Psoas muscle (tissue), 8 donors: Measurements from ENCODE around the gene RILP. TPM values are rescaled to one million over a fixed set of nuclear protein-coding genes. Genes with fewer than 3 reads are reported as not detected.

ENCODE experiments used
- ATAC-seq, 4 donors: fragments of 200-7000 bp; cut with Tn5 transposase; one replicate each; pipeline ENCODE4 v1.9.1; 2020; ENCODE audit warnings: moderate library complexity in 3 of 4, mild to moderate bottlenecking in 2 of 4
- DNase-seq, 2 donors: peaks; one replicate each; pipeline ENCODE4 v3.0.0-alpha.2; 2020
- H3K27ac ChIP-seq: fragments of 200-600 bp; one replicate; pipeline ENCODE4 v1.8.0; 2022
- H3K27me3 ChIP-seq, 3 donors: fragments of 200-600 bp in 1 of 3; one replicate each; pipeline versions ENCODE4 v1.6.1 to v1.8.0; 2013 to 2022; ENCODE audit warnings: low read length in 2 of 3, mild to moderate bottlenecking in 2 of 3, moderate library complexity in 1 of 3; ENCODE audit not compliant: insufficient read depth in 3 of 3
- H3K36me3 ChIP-seq, 2 donors: fragments of 200-600 bp in 1 of 2; one replicate each; pipeline versions ENCODE4 v1.6.1 to v1.8.0; 2013 to 2022; ENCODE audit warnings: low read depth in 1 of 2, mild to moderate bottlenecking in 1 of 2, moderate library complexity in 1 of 2; ENCODE audit not compliant: insufficient read depth in 1 of 2
- H3K4me1 ChIP-seq: fragments of 200-600 bp; one replicate; pipeline ENCODE4 v1.8.0; 2022
- H3K4me3 ChIP-seq: fragments of 200-600 bp; one replicate; pipeline ENCODE4 v1.8.0; 2022; ENCODE audit warnings: mild to moderate bottlenecking
- H3K9me3 ChIP-seq: fragments of 200-600 bp; one replicate; pipeline ENCODE4 v1.8.0; 2022
- whole genome bisulfite sequencing, 3 donors: extraction: QIAGEN DNeasy Blood & Tissue Kit; methylation state at CpG; one replicate each; pipeline versions ENCODE4 v1.1.6 to v1.1.7; 2013; 5-methylcytosine and 5-hydroxymethylcytosine counted together
- intact Hi-C, 2 donors: fragments of 100-400 bp; cut with DNase I; formaldehyde crosslinking; loops; one replicate each; pipeline versions ENCODE4 v1.11.0 to v1.14.2; 2022
- polyA plus RNA-seq, 3 donors: library from polyadenylated mRNA; stranded (reverse); fragments of 200-250 nt; gene quantifications; one replicate each; pipeline ENCODE4 v1.2.3, GENCODE V29; 2013
- total RNA-seq, 4 donors: library from RNA; stranded (reverse); fragmentation: NEBNext Ultra II Directional in 2 of 4; extraction: Animal tissue kit (Norgen Biotek cat#: 25700) in 2 of 4; gene quantifications; one replicate each; pipeline versions ENCODE4 v1.2.1 to v1.2.4, GENCODE V29; 2021 to 2023
- TF ChIP-seq, protein P1 (sequence below): fragments of 200-600 bp; IDR thresholded peaks from one replicate; pipeline ENCODE4 v1.8.0; 2022; ENCODE audit warnings: antibody characterized with exemption
- donor health status: healthy with polysubstance abuse.
- donor health status: DM: no; HTN: no; CAD: no; lungs with moderate emphysema.
- donor health status: Bipolar disorder and iron deficiency.
- donor health status: healthy.
- donor health status: DM: yes; HTN: yes; CAD: no.
- donor health status: DM: no; HTN: no; CAD: no.
- donor health status: DM: no; HTN: no; CAD: no.
- donor health status: DM: yes; HTN: yes; CAD: no.

RILP gene
- total and polyA plus RNA-seq, 7 donors = 23.3 to 49.9 (median 29.9) TPM

GRCh38 chr17:1607971-1608320 lies 41.7 kb downstream of the RILP start:
- Histone ChIP-seq H3K36me3 (peaks cover 0 to 29% of the 10 kb centered on the region in 2 donors), H3K27ac (peak overlapping the region; percentile 6), H3K4me3 (no peak overlapping the region), H3K4me1 (peaks cover 14% of the 10 kb centered on the region), H3K27me3 (no peaks in the 10 kb centered on the region), H3K9me3 (no peaks in the 10 kb centered on the region)
- WGBS, 3 donors = 91 to 92% (median 91%) methylated on average over 5 of the region's 5 CpGs
- TF ChIP-seq, protein P1, sequence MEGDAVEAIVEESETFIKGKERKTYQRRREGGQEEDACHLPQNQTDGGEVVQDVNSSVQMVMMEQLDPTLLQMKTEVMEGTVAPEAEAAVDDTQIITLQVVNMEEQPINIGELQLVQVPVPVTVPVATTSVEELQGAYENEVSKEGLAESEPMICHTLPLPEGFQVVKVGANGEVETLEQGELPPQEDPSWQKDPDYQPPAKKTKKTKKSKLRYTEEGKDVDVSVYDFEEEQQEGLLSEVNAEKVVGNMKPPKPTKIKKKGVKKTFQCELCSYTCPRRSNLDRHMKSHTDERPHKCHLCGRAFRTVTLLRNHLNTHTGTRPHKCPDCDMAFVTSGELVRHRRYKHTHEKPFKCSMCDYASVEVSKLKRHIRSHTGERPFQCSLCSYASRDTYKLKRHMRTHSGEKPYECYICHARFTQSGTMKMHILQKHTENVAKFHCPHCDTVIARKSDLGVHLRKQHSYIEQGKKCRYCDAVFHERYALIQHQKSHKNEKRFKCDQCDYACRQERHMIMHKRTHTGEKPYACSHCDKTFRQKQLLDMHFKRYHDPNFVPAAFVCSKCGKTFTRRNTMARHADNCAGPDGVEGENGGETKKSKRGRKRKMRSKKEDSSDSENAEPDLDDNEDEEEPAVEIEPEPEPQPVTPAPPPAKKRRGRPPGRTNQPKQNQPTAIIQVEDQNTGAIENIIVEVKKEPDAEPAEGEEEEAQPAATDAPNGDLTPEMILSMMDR = no peak
- intact Hi-C loops = no loop called here
- DNase-seq (no peak), ATAC-seq (no peak)

DNA sequence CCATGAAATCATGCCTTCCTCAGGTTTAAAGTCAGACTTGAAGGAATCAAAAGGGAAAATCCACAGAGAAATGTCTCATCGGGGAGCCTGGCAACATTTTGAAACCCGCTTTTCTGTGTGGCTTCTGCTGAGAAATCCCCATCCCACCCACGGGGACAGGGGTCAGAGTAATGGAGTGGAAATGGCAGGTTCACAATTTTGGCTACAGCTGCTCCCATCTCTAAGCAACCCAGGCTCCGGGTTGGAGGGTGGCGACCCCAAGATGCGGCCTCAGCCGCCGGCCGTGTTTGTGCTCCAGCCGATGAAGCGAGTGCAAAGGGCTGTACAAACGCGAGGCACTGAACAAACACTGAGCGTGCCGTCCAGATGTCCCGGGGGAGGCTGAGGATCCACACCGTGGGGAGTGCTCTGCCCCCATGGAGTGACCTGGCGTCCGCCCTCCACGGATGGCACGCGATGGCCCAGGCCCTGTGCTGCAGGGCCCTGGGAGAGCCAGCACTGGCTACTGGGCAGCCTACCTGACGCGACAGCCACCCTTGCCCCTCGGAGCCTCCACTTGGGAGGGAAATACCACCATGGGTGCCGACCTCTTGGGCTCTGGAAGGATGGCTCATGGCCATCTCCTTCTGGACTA lies 43.2 kb downstream of the RILP start:
- H3K9me3 ChIP-seq = no peaks in the 10 kb centered on the region
- TF ChIP-seq, protein P1 = no peak
- H3K27ac ChIP-seq = peak overlapping the region; percentile 36
- WGBS, 3 donors = 79 to 87% (median 85%) methylated on average over 26 of the region's 26 CpGs
- peaks cover 14% of the 10 kb centered on the region for H3K4me1 ChIP-seq
- peaks cover 0 to 17% of the 10 kb centered on the region in 2 donors for H3K36me3 ChIP-seq
- DNase-seq (no peak), ATAC-seq (peak in 1 of 4 donors; percentile 15)
- H3K27me3 ChIP-seq = no peaks in the 10 kb centered on the region
- no peak overlapping the region for H3K4me3 ChIP-seq
- intact Hi-C loops = no loop called here

GRCh38 chr17:1605681-1606351 lies 43.9 kb downstream of the RILP start:
- H3K27me3 ChIP-seq = no peaks in the 10 kb centered on the region
- intact Hi-C loops = no loop called here
- 67 to 73% (median 68%) methylated on average over 17 to 19 of the region's 19 CpGs for WGBS, 3 donors
- DNase-seq (no peak), ATAC-seq (peak; percentile 38 to 64 (median 58))
- TF ChIP-seq, protein P1 = no peak
- peak overlapping the region; percentile 36 for H3K4me3 ChIP-seq
- peak overlapping the region; percentile 53 for H3K27ac ChIP-seq
- H3K9me3 ChIP-seq = no peaks in the 10 kb centered on the region
- peaks cover 0 to 17% of the 10 kb centered on the region in 2 donors for H3K36me3 ChIP-seq
- H3K4me1 ChIP-seq = peaks cover 14% of the 10 kb centered on the region

DNA sequence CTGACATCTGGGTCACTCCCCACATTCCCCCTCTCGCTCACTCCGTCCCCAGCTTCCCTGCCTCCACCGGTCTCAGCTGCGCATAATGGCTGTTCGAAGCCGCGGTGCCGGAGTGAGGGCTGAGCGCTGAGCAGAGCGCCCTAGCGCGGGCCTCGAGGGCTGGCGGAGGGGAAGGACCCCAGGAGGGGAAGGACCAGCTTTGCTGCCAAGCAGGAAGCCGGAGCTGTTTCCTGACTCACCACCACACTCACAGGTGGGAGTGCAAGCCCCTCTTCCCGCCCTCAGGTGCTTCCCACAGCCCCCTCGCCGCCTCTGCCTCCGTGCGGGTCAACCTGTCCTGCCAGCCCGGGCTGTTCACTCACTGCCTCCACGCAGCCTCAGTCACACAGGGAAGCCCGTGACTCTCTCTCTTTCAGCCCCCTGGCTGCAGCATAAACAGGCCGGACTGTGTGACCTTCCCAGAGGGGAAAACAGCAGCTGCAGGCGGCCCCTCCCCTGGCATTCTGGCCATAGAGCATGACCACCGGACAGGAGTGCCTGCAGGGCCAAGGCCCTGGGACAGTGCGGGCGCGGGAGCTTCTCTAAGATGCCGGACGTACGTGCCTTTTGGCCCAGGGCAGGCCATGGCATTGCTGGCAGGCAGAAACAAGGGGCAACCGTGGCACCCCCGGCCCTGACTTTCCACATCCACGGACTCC lies 44.7 kb downstream of the RILP start:
- Histone ChIP-seq H3K27me3 (no peaks in the 10 kb centered on the region), H3K4me1 (peaks cover 14% of the 10 kb centered on the region), H3K9me3 (no peaks in the 10 kb centered on the region), H3K36me3 (peaks cover 0 to 17% of the 10 kb centered on the region in 2 donors), H3K27ac (peak overlapping the region; percentile 67), H3K4me3 (peak overlapping the region; percentile 36)
- ATAC-seq (peak; percentile 38 to 80 (median 67)), DNase-seq (peak in 1 of 2 donors; percentile 70)
- intact Hi-C loops = no loop called here
- WGBS, 3 donors = 20 to 50% (median 46%) methylated on average over 30 to 35 of the region's 35 CpGs
- TF ChIP-seq, protein P1 = no peak
